ENCODE measurements around the gene ADH1A. TPM values are rescaled to one million over a fixed set of nuclear protein-coding genes. Genes with fewer than 3 reads are reported as not detected.
"Not testable (repeated sequence)": the region's sequence is repeated elsewhere in the genome, so short reads cannot be mapped to it uniquely, and the experiment has no call there.

The ADH1A gene
- total RNA-seq, 1 donor from 2014 or later: 0.57 TPM

DNA sequence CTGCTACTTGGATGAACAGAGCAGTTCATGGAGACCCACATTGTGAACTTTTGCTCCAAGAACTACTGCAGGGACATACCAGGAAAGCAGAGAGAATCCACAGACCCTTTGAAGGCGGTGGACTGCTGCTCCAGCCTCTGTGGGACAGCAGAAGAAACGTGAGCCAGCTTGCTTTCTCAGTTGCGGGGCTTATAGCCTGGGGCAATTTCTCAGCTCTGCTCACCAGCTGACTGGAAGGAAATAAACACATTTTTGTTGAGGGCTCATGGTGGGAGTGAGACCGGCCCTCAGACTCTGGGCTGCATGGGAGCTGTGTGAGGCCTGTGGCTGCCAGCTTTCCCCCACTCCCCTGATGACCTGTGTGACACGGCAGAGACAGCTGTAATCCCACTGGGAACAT lies 2.6 kb upstream of the ADH1A start:
- intact Hi-C loops (cut with micrococcal nuclease): no loop called here
- DNase-seq: no peak
- ATAC-seq: no peak

DNA sequence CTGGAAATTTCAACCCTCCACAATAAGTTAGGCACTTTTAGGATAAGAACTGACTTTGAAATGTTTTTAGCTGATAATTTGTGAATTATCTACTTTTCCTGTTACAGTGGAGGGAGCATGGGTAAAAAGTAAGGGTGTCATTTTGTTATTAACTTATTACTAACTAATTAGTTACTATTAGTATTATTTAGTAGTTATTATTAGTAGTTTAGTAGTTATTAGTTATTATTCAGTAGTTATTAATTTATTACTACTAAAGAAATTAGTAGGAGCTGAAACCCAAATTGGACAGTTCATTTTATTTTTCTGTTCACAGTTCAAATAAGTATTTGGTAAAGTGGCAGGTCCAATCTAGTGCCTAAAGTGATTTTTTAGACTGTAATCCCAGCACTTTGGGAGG lies 5.4 kb downstream of the ADH1A start:
- ATAC-seq: no peak

DNA sequence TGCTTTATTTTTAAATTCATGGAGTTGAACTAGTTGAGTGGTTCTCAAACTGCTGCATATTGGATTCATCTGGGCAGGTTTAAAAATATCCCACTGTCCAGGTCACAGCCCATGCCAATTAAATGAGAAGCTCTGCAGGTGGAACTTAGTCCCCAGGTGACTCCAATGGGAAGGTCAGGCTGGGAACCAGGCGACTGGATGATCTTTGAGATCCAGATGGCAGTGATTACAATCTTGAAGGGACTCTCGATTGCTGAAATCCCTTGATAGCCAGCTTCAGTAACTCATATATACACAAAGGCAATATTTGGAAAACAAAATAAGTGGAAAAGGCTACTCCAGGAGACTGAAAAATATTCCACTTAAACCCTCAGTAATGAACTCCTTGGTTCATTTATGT lies 8.1 kb downstream of the ADH1A start:
- intact Hi-C loops (cut with micrococcal nuclease): no loop called here
- ATAC-seq (no peak), DNase-seq (no peak)

More for the DNA sequence above, 5.4 kb downstream of the ADH1A start:
- intact Hi-C loops (cut with micrococcal nuclease): no loop called here
- DNase-seq: no peak

DNA sequence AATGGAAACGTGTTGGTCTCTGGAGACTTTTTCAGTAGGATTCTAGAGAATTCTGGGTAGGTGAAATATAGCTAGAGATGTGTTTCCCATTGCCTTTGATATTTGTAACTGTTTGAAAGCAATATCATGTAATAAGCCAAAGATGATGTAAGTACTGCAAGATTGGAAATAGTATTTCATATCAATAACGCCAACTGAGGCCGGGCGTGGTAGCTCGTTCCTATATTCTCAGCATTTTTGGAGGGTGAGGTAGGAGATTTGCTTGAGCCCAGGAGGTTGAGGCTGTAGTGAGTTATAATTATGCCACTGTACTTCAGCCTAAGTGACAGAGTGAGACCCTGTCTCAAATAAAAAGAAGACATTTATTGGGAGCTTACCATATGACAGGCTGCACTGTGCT lies 9.5 kb downstream of the ADH1A start:
- ATAC-seq (no peak), DNase-seq (no peak)
- intact Hi-C loops (cut with micrococcal nuclease): no loop called here

DNA sequence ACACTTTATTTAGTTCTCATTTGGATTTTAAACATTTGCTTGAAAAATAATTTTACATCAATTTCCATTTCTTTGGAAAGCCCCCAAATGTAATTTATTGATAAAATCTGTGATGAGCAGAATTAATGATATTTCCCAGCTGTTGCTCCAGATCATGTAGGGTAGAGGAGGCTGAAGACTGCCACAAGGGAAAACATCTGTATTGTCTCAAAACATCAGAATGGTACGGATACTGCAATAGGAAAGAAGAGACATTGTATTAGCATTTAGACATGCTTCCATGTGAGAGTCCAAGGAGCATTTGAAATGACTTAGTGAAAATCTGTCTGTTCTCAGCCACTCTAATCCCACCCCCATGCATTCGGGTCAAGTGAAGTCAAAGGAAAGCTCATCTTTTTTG lies 14.4 kb downstream of the ADH1A start:
- ATAC-seq (peak; percentile 83), DNase-seq (no peak)
- intact Hi-C loops (cut with micrococcal nuclease): no loop called here

DNA sequence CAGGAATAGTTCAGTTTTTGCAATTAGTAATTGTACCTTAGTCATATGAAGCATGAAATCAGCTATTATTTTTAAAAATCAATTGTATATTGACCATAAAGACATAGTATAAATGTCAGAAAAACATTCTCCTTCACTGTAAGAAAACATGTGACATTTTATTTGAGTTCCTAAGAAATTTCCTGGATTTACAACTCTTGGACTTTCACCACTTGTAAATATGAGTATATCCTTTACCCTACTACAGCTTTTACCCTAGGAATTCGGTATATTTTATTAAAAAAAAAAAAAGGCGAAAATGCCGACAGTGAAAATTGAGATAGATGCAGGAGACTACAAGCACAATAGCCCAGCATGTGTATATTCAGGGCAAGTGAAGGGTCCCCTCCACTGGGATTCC lies 14.9 kb downstream of the ADH1A start:
- intact Hi-C loops (cut with micrococcal nuclease): no loop called here
- ATAC-seq (no peak), DNase-seq (no peak)

DNA sequence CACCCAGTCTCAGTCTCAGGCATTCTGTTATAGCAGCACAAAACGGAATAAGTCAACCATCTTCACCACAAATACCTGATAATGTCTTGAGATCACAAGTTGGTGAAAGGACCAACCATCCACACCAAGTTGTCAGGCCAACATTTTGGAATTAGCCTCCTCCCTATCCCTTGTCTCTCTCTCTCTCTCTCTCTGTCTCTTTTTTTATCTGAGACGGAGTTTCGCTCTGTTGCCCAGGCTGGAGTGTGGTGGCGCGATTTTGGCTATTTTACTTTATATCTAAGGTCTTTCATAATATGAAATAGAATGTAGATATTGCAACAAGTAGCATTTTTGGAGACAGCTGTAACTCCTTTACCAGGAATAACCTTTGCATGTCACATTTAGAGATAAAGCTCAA lies 15.7 kb downstream of the ADH1A start:
- intact Hi-C loops (cut with micrococcal nuclease): no loop called here
- no peak for ATAC-seq
- no peak for DNase-seq

DNA sequence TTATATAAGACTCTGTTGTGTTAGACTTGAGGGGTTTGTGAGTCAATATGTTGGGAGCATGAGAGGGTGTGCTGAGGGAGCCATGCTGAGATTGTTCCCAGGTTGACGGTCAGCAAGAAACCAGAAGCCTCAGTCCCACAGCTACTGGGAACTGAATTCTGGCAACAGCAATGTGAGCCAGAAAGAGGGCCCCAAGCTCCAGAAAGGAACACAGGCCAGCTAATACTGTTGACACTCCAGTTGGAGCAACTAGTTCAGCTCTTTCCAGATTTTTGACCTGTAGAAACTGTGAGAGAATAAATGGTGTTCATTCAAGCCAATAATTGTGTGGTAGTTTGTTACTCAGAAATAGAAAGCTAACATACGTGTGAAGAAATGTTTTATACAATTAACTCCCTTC lies 17.1 kb downstream of the ADH1A start:
- ATAC-seq (peak; percentile 90), DNase-seq (no peak)
- intact Hi-C loops (cut with micrococcal nuclease): no loop called here

DNA sequence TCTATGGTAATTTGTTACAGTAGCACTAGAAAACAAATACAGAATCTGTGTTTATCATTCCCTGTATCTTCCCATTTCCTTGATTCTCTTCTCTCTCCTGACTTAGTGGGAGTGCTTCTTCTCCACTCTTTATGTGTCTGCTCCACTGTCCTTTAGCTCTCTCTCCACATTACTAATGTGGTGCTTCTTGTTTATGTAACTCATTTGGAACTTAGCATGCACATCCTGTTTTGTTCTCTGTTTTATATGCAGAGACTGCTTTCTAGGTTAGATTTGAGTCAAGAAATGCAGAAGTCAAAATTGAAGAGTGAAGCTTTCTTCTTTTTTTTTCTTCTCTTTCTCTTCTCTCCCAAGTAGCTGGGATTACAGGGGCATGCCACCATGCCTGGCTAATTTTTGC lies 25.9 kb downstream of the ADH1A start:
- DNase-seq: no peak
- intact Hi-C loops (cut with micrococcal nuclease): no loop called here
- no peak for ATAC-seq

DNA sequence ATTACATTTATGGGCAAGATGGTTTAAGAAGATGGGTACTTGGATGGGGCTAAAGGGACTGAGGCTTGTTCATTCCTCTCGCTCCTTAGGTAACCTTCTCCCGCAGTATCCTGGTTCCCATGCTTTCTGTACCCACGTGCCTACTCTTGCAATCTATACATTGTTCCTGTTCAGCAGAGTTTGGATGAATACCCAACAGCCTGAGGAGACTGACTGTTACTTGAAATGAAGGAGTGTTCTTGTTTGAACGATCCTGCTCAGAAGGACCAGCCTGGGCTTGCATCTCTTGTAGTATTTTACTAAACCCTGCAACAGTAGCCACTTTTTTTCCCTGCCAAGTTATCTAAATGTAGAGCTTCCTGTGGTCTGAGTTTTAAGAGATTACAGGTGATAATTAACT lies 38.0 kb downstream of the ADH1A start:
- intact Hi-C loops (cut with micrococcal nuclease): no loop called here
- DNase-seq (no peak), ATAC-seq (no peak)

DNA sequence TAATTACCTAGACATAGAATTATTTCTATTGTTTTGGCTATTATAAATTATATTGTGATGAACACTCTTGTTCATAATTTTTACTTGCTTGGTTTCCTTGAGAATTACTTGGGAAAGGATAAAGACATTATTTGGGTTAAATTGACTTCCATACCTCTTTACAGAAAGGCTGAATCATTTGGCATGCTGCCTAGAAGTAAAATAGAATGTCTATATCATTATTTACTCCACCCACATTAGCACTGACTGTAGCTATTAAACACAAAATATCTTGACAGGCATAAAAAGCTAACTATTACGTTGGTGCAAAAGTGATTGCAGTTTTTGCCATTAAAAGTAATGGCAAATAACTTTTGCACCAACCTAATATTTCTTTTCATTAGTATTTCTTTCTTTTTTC lies 42.1 kb downstream of the ADH1A start:
- intact Hi-C loops (cut with micrococcal nuclease): no loop called here
- ATAC-seq: no peak
- DNase-seq: no peak

DNA sequence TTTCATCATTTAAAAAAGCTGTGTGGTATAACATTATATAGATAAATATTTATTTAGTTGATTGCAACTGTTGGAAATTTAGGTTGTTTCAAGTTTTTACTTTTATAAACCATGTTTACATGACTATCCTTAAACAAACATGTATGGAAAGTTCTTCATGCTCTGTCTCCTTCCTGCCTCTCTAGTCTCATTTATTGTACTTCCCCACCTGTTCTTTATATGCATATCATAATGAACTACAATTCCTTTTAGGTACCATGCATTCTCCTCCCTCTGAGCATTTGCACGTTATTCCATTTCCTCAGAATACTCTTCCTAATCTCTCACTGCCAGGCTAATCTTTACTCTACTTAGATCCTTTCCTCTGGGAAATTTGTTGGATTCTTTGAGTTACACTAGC lies 54.8 kb downstream of the ADH1A start:
- ATAC-seq (no peak), DNase-seq (no peak)
- intact Hi-C loops (cut with micrococcal nuclease): no loop called here

DNA sequence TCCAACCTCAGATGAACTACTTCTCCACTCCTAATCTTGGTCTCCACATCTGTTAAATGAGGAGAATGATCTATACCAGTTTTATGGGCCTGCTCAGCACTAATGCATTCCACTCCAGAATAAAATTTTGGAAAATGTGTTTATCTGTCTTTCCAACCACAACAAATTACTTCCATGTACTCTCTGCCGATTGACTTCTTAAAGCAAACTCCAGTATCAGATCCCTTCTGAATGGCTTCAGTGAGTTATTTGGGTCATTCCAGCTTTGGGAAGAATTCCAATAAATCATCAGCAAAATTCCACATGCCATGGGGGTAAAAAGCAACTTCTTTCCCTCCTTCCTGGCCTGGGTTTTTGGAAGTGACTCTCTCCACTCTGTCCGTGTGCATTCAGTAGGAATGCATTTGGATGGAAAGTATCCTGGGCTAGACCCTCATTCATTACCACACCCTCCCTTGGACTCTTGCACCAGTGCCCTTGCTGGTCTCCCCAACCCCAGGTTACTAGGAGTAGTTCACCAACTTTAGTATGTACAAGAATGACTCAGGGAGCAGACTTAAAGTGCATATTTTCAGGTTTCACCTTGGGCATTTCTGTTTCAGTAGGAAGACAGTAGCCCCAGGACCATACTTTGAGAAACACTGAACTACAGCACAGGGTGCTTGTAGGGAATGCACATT lies 56.3 kb downstream of the ADH1A start:
- DNase-seq (no peak), ATAC-seq (no peak)
- intact Hi-C loops (cut with micrococcal nuclease): no loop called here

DNA sequence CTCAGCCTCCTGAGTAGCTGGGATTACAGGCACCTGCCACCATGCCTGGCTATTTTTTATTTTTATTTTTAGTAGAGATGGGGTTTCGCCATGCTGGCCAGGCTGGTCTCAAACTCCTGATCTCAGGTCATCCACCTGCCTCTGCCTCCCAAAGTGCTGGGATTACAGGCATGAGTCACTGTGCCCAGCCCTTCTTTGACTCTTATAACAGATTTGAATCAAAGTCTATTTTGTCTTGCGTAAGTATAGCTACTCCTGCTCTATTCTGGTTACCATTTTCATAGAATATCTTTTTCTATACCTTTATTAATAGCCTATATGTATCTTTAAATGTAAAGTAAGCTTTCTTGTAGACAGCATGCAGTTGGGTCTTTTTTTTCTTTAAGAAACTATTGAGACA lies 57.4 kb downstream of the ADH1A start:
- ATAC-seq; DNase-seq; intact Hi-C loops (cut with micrococcal nuclease): not testable (repeated sequence)

DNA sequence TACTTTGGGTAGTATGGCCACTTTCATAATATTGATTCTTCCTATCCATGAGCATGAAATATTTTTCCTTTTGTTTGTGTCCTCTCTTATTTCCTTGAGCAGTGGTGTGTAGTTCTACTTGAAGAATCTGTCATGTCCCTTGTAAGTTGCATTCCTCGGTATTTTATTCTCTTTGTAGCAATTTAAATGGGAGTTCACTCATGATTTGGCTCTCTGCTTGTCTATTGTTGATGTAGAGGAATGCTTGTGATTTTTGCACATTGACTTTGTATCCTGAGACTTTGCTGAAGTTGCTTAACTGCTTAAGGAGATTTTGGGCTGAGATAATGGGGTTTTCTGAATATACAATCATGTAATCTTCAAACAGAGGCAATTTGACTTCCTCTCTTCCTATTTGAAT lies 62.1 kb downstream of the ADH1A start:
- ATAC-seq; intact Hi-C loops (cut with micrococcal nuclease); DNase-seq: not testable (repeated sequence)

DNA sequence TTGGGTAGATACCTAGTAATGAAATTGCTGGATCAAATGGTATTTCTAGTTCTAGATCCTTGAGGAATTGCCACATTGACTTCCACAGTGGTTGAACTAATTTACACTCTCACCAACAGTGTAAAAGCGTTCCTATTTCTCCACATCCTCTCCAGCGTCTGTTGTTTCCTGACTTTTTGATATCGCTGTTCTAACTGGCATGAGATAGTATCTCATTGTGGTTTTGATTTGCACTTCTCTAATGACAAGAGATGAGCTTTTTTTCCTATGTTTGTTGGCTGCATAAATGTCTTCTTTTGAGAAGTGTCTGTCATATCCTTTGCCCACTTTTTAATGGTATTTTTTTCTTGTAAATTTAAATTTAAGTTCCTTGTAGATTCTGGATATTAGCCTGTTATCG lies 63.1 kb downstream of the ADH1A start:
- intact Hi-C loops (cut with micrococcal nuclease); ATAC-seq: not testable (repeated sequence)

More for the DNA sequence above, 63.1 kb downstream of the ADH1A start:
- DNase-seq: not testable (repeated sequence)

Other genes with a start within 250 kb of the ADH1A start
- 202 TPM for gene ADH5, start 202.2 kb downstream of the ADH1A start, total RNA-seq
- gene ADH4, start 146.7 kb downstream of the ADH1A start, total RNA-seq: not detected
- gene ADH6, start 71.7 kb downstream of the ADH1A start, total RNA-seq: not detected
- gene ADH1B, start 30.4 kb upstream of the ADH1A start, total RNA-seq: 110 TPM
- 7.6 TPM for gene ADH1C, start 61.8 kb upstream of the ADH1A start, total RNA-seq
- gene ADH7, start 144.4 kb upstream of the ADH1A start, total RNA-seq: not detected
- not detected for gene C4orf17, start 220.0 kb upstream of the ADH1A start, total RNA-seq